ENCODE measurements around the gene LCN10.

Gene LCN10

DNA sequence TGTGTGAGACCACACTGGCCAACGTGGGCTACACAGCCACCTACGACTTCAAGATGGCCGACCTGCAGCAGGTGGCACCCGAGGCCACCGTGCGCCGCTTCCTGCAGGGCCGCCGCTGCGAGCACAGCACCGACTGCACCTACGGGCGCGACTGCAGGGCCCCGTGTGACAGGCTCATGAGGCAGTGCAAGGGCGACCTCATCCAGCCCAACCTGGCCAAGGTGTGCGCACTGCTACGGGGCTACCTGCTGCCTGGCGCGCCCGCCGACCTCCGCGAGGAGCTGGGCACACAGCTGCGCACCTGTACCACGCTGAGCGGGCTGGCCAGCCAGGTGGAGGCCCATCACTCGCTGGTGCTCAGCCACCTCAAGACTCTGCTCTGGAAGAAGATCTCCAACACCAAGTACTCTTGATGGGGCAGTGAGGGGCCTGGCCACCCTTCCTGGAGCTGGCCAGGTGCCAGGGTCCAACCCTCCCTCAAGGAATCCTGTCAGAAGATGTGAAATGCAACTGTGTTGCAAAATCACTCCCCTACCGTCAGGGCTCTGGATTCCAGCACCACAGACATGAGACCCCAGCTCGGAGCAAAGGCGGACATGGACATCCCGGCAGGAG lies 19.3 kb downstream of the LCN10 start:
- H3K9ac ChIP-seq (ENCODE audit: low read length): no peak overlapping the region
- no peaks in the 10 kb centered on the region for H4K20me1 ChIP-seq (ENCODE audit: insufficient read depth, low read length)
- H3K36me3 ChIP-seq (ENCODE audit: insufficient read depth, low read length): peaks cover 56% of the 10 kb centered on the region
- peaks cover 21% of the 10 kb centered on the region for H3K4me1 ChIP-seq (ENCODE audit: insufficient read depth, low read length, severe bottlenecking)
- H3K4me3 ChIP-seq (ENCODE audit: low read depth, low read length, poor library complexity, severe bottlenecking): no peak overlapping the region
- 0 out of 2 replicates have a peak, but pooled peaks cover 3% of the 10 kb centered on the region for H3K27me3 ChIP-seq (ENCODE audit: insufficient read depth, low read length)
- no peaks in the 10 kb centered on the region for H3K9me2 ChIP-seq (ENCODE audit: low read depth, low read length)
- no peaks in the 10 kb centered on the region for H3F3A ChIP-seq (ENCODE audit: insufficient read depth, low read length)
- H3K9me3 ChIP-seq (ENCODE audit: low read length): no peaks in the 10 kb centered on the region
- H3K4me2 ChIP-seq (ENCODE audit: low read length): no peak overlapping the region
- TF ChIP-seq, protein P1, sequence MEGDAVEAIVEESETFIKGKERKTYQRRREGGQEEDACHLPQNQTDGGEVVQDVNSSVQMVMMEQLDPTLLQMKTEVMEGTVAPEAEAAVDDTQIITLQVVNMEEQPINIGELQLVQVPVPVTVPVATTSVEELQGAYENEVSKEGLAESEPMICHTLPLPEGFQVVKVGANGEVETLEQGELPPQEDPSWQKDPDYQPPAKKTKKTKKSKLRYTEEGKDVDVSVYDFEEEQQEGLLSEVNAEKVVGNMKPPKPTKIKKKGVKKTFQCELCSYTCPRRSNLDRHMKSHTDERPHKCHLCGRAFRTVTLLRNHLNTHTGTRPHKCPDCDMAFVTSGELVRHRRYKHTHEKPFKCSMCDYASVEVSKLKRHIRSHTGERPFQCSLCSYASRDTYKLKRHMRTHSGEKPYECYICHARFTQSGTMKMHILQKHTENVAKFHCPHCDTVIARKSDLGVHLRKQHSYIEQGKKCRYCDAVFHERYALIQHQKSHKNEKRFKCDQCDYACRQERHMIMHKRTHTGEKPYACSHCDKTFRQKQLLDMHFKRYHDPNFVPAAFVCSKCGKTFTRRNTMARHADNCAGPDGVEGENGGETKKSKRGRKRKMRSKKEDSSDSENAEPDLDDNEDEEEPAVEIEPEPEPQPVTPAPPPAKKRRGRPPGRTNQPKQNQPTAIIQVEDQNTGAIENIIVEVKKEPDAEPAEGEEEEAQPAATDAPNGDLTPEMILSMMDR (IDR thresholded peaks at IDR 0.05; ENCODE audit: low read length): no peak
- TF ChIP-seq EZH2 (IDR thresholded peaks at IDR 0.05; ENCODE audit: borderline replicate concordance, low read length): no peak
- no peak overlapping the region for H2AFZ ChIP-seq (ENCODE audit: low read length)
- no peaks in the 10 kb centered on the region for H3K79me2 ChIP-seq (ENCODE audit: insufficient read depth, low read length)
- H3K27ac ChIP-seq (ENCODE audit: low read depth, low read length, poor library complexity, severe bottlenecking): no peak overlapping the region

DNA sequence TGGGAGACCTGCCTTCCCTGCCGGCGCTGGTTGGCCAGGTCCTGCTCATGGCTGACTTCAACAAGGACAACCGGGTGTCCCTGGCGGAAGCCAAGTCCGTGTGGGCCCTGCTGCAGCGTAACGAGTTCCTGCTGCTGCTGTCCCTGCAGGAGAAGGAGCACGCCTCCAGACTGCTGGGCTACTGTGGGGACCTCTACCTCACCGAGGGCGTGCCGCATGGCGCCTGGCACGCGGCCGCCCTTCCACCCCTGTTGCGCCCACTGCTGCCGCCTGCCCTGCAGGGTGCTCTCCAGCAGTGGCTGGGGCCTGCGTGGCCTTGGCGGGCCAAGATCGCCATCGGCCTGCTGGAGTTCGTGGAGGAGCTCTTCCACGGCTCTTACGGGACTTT lies 19.8 kb downstream of the LCN10 start:
- TF ChIP-seq, protein P1 (IDR thresholded peaks at IDR 0.05; ENCODE audit: low read length): no peak
- TF ChIP-seq EZH2 (IDR thresholded peaks at IDR 0.05; ENCODE audit: borderline replicate concordance, low read length): no peak
- H3K36me3 ChIP-seq (ENCODE audit: insufficient read depth, low read length): peaks cover 56% of the 10 kb centered on the region
- H3K4me2 ChIP-seq (ENCODE audit: low read length): no peak overlapping the region
- no peaks in the 10 kb centered on the region for H3K9me2 ChIP-seq (ENCODE audit: low read depth, low read length)
- no peaks in the 10 kb centered on the region for H4K20me1 ChIP-seq (ENCODE audit: insufficient read depth, low read length)
- no peaks in the 10 kb centered on the region for H3F3A ChIP-seq (ENCODE audit: insufficient read depth, low read length)
- no peak overlapping the region for H3K9ac ChIP-seq (ENCODE audit: low read length)
- no peak overlapping the region for H3K4me3 ChIP-seq (ENCODE audit: low read depth, low read length, poor library complexity, severe bottlenecking)
- H3K9me3 ChIP-seq (ENCODE audit: low read length): no peaks in the 10 kb centered on the region
- H3K79me2 ChIP-seq (ENCODE audit: insufficient read depth, low read length): no peaks in the 10 kb centered on the region
- H3K27me3 ChIP-seq (ENCODE audit: insufficient read depth, low read length): 0 out of 2 replicates have a peak, but pooled peaks cover 8% of the 10 kb centered on the region
- no peak overlapping the region for H2AFZ ChIP-seq (ENCODE audit: low read length)
- H3K27ac ChIP-seq (ENCODE audit: low read depth, low read length, poor library complexity, severe bottlenecking): no peak overlapping the region
- peaks cover 17% of the 10 kb centered on the region for H3K4me1 ChIP-seq (ENCODE audit: insufficient read depth, low read length, severe bottlenecking)

- H3F3A ChIP-seq (ENCODE audit: insufficient read depth, low read length): no peaks in the 10 kb centered on the region
- no peak overlapping the region for H3K27ac ChIP-seq (ENCODE audit: low read depth, low read length, poor library complexity, severe bottlenecking)
- no peak overlapping the region for H3K4me3 ChIP-seq (ENCODE audit: low read depth, low read length, poor library complexity, severe bottlenecking)
- H2AFZ ChIP-seq (ENCODE audit: low read length): no peak overlapping the region
- no peaks in the 10 kb centered on the region for H3K9me2 ChIP-seq (ENCODE audit: low read depth, low read length)
- peaks cover 17% of the 10 kb centered on the region for H3K4me1 ChIP-seq (ENCODE audit: insufficient read depth, low read length, severe bottlenecking)
- H3K9me3 ChIP-seq (ENCODE audit: low read length): no peaks in the 10 kb centered on the region
- H3K9ac ChIP-seq (ENCODE audit: low read length): no peak overlapping the region
- TF ChIP-seq, protein P1 (IDR thresholded peaks at IDR 0.05; ENCODE audit: low read length): no peak
- no peak for TF ChIP-seq EZH2 (IDR thresholded peaks at IDR 0.05; ENCODE audit: borderline replicate concordance, low read length)
- 0 out of 2 replicates have a peak, but pooled peaks cover 8% of the 10 kb centered on the region for H3K27me3 ChIP-seq (ENCODE audit: insufficient read depth, low read length)
- H3K79me2 ChIP-seq (ENCODE audit: insufficient read depth, low read length): no peaks in the 10 kb centered on the region
- no peak overlapping the region for H3K4me2 ChIP-seq (ENCODE audit: low read length)
- no peaks in the 10 kb centered on the region for H4K20me1 ChIP-seq (ENCODE audit: insufficient read depth, low read length)
- H3K36me3 ChIP-seq (ENCODE audit: insufficient read depth, low read length): peaks cover 54% of the 10 kb centered on the region
These were observed 20.4 kb downstream of the LCN10 start for GRCh38 chr9:136722093-136722968.
